Adrenal gland (tissue), 5 donors: ENCODE results near the gene SASH1.

Experiments
- CTCF ChIP-seq, 6 experiments: fragments of 450-650 bp in 4 of 6; fragments of 200-600 bp in 2 of 6; sonication (generic) in 1 of 6; IDR thresholded peaks; 1 replicate in 5 of 6; 2 replicates in 1 of 6; pipeline versions ENCODE4 v1.5.1 to v1.8.0; 2016 to 2021; ENCODE audit warnings: antibody characterized with exemption in 6 of 6, mild to moderate bottlenecking in 2 of 6, moderate library complexity in 1 of 6
- POLR2A ChIP-seq, 2 donors: fragments of 450-650 bp; IDR thresholded peaks; one replicate each; pipeline ENCODE4 v1.6.1; 2017; ENCODE audit warnings: antibody characterized with exemption in 2 of 2, mild to moderate bottlenecking in 2 of 2, moderate library complexity in 1 of 2
- donor health status: DM: no; HTN: no; CAD: no.

DNA sequence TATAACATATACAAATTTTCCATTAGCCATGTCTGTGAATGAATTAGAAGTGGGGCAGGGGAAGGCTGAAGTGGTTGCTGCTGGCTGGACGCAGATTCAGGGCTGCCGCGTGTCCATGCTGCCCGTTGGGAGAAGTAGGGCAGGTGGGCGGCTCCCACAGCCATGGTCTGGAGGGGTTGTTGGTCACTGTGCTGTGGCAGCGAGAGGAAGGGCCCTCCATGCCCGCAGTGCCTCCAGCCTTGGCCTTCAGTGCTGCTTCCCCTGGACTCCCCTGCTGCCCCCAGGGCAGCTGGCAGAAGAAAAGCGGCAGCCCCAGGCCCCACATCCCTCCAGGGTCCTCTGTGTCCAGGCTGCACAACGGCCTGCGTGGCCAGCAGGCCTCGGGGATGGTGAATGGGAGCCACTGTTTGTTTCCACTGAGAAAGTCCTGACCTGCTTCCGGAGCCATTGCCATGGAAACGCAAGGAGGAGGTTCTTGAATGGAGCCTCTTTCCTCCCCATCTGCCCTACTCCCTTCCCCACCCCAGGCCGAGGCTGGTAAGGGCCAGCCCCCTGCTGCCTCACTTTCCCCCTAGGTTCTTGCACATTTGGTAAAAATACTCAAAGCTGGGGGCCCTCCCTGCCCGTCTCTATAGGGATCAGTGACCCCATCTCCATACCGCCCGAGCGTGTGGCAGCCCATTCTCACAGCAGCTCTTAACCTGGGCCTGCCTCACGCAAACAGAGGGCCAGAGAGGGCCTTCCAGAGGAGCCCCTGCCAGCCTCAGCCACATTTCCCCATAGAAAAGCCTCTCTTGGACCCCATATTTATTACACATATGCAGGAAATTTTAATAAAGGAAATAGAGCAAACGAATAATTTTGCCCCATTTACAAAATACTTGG lies 113.3 kb downstream of the SASH1 start:
- TF ChIP-seq CTCF (IDR thresholded peaks at IDR 0.05): no peak
- no peak for TF ChIP-seq POLR2A (IDR thresholded peaks at IDR 0.05)
